ENCODE measurements around the gene ZNF20. TPM values are rescaled to one million over a fixed set of nuclear protein-coding genes. Genes with fewer than 3 reads are reported as not detected.
"Not testable (repeated sequence)": the region's sequence is repeated elsewhere in the genome, so short reads cannot be mapped to it uniquely, and the experiment has no call there.

ZNF20 gene
- polyA plus RNA-seq, 1 donor: 7.0 TPM

- no peak overlapping the region for H3K27ac ChIP-seq (ENCODE audit: low read length)
- H3K36me3 ChIP-seq (ENCODE audit: control insufficient read depth, insufficient read depth, low read length): peaks cover 5% of the 10 kb centered on the region
- no peak overlapping the region for H3K4me3 ChIP-seq (ENCODE audit: low read length)
- 100% methylated on average over 1 of the region's 5 CpGs for WGBS (ENCODE audit: insufficient coverage, low lambda C conversion rate)
- DNase-seq: no peak
- no peaks in the 10 kb centered on the region for H3K27me3 ChIP-seq (ENCODE audit: control insufficient read depth, insufficient read depth, low read length)
- H3K4me1 ChIP-seq (ENCODE audit: control insufficient read depth, insufficient read depth, low read length): no peaks in the 10 kb centered on the region
- peaks cover 45% of the 10 kb centered on the region for H3K9me3 ChIP-seq (ENCODE audit: control insufficient read depth, low read depth, low read length)
Measured at GRCh38 chr19:12085074-12085818, 54.9 kb downstream of the ZNF20 start.

GRCh38 chr19:12083336-12083735, 56.8 kb downstream of the ZNF20 start:
- H3K9me3 ChIP-seq (ENCODE audit: control insufficient read depth, low read depth, low read length): peaks cover 61% of the 10 kb centered on the region
- not testable (repeated sequence) for H3K27ac ChIP-seq (ENCODE audit: low read length); H3K36me3 ChIP-seq (ENCODE audit: control insufficient read depth, insufficient read depth, low read length); H3K4me1 ChIP-seq (ENCODE audit: control insufficient read depth, insufficient read depth, low read length); DNase-seq; H3K4me3 ChIP-seq (ENCODE audit: low read length); H3K27me3 ChIP-seq (ENCODE audit: control insufficient read depth, insufficient read depth, low read length)
- WGBS (ENCODE audit: insufficient coverage, low lambda C conversion rate): no CpG with 5 or more reads among the region's 6 CpGs

Other genes starting within 250 kb of the ZNF20 start
- gene ZNF700, start 215.2 kb downstream of the ZNF20 start, polyA plus RNA-seq: 22.7 TPM
- gene ZNF763, start 175.3 kb downstream of the ZNF20 start, polyA plus RNA-seq: 4.4 TPM
- gene ZNF433, start 104.7 kb downstream of the ZNF20 start, polyA plus RNA-seq: 6.4 TPM
- 0.57 TPM for gene ZNF878, start 87.4 kb downstream of the ZNF20 start, polyA plus RNA-seq
- 12.5 TPM for gene ZNF844, start 75.6 kb downstream of the ZNF20 start, polyA plus RNA-seq
- gene ZNF625, start 16.4 kb upstream of the ZNF20 start, polyA plus RNA-seq: 3.5 TPM
- gene ZNF136, start 22.7 kb upstream of the ZNF20 start, polyA plus RNA-seq: 10.5 TPM
- gene ZNF44, start 154.5 kb upstream of the ZNF20 start, polyA plus RNA-seq: 13.8 TPM
- 2.8 TPM for gene ZNF563, start 193.3 kb upstream of the ZNF20 start, polyA plus RNA-seq
- 2.2 TPM for gene ZNF442, start 225.3 kb upstream of the ZNF20 start, polyA plus RNA-seq

Measured in large intestine (tissue), 3 donors.